HG03442 (cell line): ENCODE measurements around the gene STARD3.
"Not testable (repeated sequence)": the region's sequence is repeated elsewhere in the genome, so short reads cannot be mapped to it uniquely, and the experiment has no call there.

Experiments
- ATAC-seq: cut with Tn5 transposase; IDR thresholded peaks from one replicate; pipeline ENCODE4 v1.9.1; 2021; ENCODE audit warnings: mild to moderate bottlenecking, moderate library complexity; ENCODE audit not compliant: unreplicated experiment

Gene STARD3

GRCh38 chr17:39706921-39707337 is 70.0 kb downstream of the STARD3 start:
- no peak for ATAC-seq

GRCh38 chr17:39709319-39709997 is 72.5 kb downstream of the STARD3 start:
- no peak for ATAC-seq

- ATAC-seq, result no peak
Measured at GRCh38 chr17:39709998-39710964, 73.3 kb downstream of the STARD3 start.

- ATAC-seq, result not testable (repeated sequence)
Measured at GRCh38 chr17:39711071-39711470, 74.1 kb downstream of the STARD3 start.

- ATAC-seq, result no peak
Measured at GRCh38 chr17:39711851-39712250, 74.9 kb downstream of the STARD3 start.
